Panc1 (cell line): Measurements from ENCODE around the gene RPH3AL.
"Not testable (repeated sequence)": the region's sequence is repeated elsewhere in the genome, so short reads cannot be mapped to it uniquely, and the experiment has no call there.

Source experiments
- POLR2AphosphoS5 ChIP-seq: IDR thresholded peaks from 2 replicates; pipeline ENCODE4 v1.6.1; 2012; ENCODE audit warnings: mild to moderate bottlenecking, low read depth, low read length, moderate library complexity
- REST ChIP-seq, 2 experiments: IDR thresholded peaks; 2 replicates each; pipeline ENCODE4 v1.6.1; 2011 to 2012; ENCODE audit warnings: low read depth in 2 of 2, control low read depth in 1 of 2, low read length in 1 of 2, mild to moderate bottlenecking in 1 of 2, moderate library complexity in 1 of 2; ENCODE audit not compliant: insufficient read depth in 1 of 2
- SIN3A ChIP-seq: IDR thresholded peaks from 2 replicates; pipeline ENCODE4 v1.6.1; 2012; ENCODE audit warnings: low read depth, mild to moderate bottlenecking, low read length, moderate library complexity, borderline replicate concordance; ENCODE audit not compliant: insufficient read depth
- TCF7L2 ChIP-seq: IDR thresholded peaks from 2 replicates; pipeline ENCODE4 v1.6.1; 2011; ENCODE audit warnings: mild to moderate bottlenecking, low read depth, low read length, inconsistent platforms
- TF ChIP-seq, protein P1 (sequence below): fragments of 450-650 bp; IDR thresholded peaks from 2 replicates; pipeline ENCODE4 v1.5.1; 2017; ENCODE audit warnings: mild to moderate bottlenecking

DNA sequence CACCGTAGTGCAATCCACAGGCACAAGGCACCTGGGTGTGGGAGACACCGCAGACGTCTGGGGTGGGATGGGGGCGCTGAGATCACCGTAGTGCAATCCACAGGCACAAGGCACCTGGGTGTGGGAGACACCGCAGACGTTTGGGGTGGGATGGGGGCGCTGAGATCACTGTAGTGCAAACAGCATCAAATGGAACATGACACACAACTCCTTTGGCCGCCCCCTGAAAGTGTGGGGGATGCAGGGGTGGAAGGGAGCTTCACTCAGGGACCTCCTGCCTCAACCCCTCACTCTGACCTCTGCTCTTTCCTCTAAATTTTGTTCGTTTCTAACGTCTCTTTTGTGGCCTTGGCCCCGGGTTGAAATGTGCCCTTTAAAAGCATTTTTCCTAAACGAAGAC, 150.9 kb downstream of the RPH3AL start:
- not testable (repeated sequence) for TF ChIP-seq POLR2AphosphoS5; SIN3A; REST (IDR thresholded peaks at IDR 0.05; ENCODE audit: insufficient read depth in 1 of 2, low read depth in 2 of 2, low read length in 1 of 2); TCF7L2
- TF ChIP-seq, protein P1, sequence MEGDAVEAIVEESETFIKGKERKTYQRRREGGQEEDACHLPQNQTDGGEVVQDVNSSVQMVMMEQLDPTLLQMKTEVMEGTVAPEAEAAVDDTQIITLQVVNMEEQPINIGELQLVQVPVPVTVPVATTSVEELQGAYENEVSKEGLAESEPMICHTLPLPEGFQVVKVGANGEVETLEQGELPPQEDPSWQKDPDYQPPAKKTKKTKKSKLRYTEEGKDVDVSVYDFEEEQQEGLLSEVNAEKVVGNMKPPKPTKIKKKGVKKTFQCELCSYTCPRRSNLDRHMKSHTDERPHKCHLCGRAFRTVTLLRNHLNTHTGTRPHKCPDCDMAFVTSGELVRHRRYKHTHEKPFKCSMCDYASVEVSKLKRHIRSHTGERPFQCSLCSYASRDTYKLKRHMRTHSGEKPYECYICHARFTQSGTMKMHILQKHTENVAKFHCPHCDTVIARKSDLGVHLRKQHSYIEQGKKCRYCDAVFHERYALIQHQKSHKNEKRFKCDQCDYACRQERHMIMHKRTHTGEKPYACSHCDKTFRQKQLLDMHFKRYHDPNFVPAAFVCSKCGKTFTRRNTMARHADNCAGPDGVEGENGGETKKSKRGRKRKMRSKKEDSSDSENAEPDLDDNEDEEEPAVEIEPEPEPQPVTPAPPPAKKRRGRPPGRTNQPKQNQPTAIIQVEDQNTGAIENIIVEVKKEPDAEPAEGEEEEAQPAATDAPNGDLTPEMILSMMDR = not testable (repeated sequence)
